Measurements from ENCODE around the gene RAPGEF4.

RAPGEF4 gene

DNA sequence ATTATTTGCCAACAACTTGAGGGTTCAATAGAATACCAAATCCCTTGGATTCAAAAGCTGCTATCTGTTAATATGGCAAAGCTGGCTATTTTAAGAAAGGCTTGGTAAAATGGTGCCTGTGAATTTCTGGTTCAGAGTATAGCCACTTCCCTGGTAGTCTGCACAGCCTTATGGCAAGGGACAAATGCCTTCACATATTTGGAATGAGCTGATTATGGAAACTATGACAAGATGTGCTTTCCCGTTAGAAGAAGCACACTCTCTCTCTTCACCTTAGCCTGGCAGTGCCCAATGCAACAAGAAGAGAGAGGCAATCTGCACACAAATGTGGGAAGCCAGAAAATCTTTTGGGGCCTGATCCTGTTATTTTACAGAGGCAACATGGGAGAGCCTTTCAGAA lies 292.5 kb downstream of the RAPGEF4 start:
- H3K4me3 ChIP-seq (ENCODE audit: low read depth, low read length) = no peak overlapping the region
- TF ChIP-seq CTCF (IDR thresholded peaks at IDR 0.05; ENCODE audit: insufficient read depth, low read depth, low read length, missing control alignments) = no peak
- no peak for DNase-seq (ENCODE audit: low read depth)

DNA sequence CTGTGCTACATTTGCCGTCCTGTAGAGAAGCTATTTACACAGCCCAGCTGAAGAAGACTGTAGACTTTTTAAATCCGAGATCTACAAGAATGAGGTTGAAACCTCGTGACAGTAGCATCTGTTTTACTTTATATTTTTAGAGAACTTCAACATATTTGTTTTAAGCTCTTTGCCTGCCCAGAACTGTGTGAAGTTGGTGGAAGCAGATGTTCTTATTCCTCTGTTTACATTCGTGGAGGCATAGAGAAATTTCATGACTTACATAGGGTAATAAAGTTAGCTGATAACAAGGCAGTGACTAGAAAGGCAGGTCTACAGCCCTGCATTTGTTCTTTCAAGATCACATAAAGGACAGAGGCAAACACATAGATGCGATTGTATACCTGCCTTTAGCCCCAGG lies 293.0 kb downstream of the RAPGEF4 start:
- DNase-seq (ENCODE audit: low read depth) = no peak
- no peak for TF ChIP-seq CTCF (IDR thresholded peaks at IDR 0.05; ENCODE audit: insufficient read depth, low read depth, low read length, missing control alignments)
- H3K4me3 ChIP-seq (ENCODE audit: low read depth, low read length) = no peak overlapping the region

- no peak for DNase-seq (ENCODE audit: low read depth)
- no peak for TF ChIP-seq CTCF (IDR thresholded peaks at IDR 0.05; ENCODE audit: insufficient read depth, low read depth, low read length, missing control alignments)
- no peak overlapping the region for H3K4me3 ChIP-seq (ENCODE audit: low read depth, low read length)
Measured at GRCh38 chr2:173030561-173031490, 295.2 kb downstream of the RAPGEF4 start.

DNA sequence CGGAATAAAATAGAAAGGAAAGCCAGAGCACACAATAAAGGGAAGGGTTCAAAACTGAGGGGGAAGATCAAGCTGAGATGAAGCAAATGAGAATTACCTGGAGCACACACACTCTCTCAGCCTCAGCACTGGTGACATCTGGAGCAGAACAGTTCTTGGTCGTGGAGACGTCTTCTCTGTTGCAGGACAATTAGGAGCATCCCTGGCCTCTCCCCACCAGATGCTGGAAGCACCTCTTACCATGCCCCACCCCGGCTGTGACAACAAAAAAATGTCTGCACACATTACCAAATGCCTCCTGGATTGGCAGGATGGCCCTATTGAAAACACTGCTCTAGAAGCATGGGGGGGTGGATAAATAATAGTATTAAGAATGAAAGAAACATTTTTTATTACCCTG lies 296.4 kb downstream of the RAPGEF4 start:
- no peak overlapping the region for H3K4me3 ChIP-seq (ENCODE audit: low read depth, low read length)
- no peak for TF ChIP-seq CTCF (IDR thresholded peaks at IDR 0.05; ENCODE audit: insufficient read depth, low read depth, low read length, missing control alignments)
- DNase-seq (ENCODE audit: low read depth) = no peak

DNA sequence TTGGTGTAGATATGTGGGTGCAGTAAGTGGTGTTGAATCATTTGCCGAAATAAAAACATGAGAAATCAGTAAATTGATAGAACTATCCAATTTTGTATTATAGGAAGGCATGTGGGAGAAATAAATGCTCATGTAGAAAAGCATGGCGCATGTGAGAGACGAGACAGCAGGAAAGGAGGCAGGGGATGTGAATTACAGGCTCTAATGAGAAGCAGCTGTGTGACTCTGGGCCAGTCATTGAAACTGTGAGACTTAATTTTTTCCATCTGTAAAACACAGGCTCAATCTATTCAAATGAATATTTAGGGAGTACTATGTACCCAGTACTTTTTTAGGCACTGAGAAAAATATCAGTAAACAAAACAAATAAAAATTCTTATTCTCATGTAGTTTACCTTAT lies 297.4 kb downstream of the RAPGEF4 start:
- DNase-seq (ENCODE audit: low read depth) = no peak
- no peak overlapping the region for H3K4me3 ChIP-seq (ENCODE audit: low read depth, low read length)
- no peak for TF ChIP-seq CTCF (IDR thresholded peaks at IDR 0.05; ENCODE audit: insufficient read depth, low read depth, low read length, missing control alignments)

GRCh38 chr2:173034143-173034542 lies 298.5 kb downstream of the RAPGEF4 start:
- H3K4me3 ChIP-seq (ENCODE audit: low read depth, low read length) = no peak overlapping the region

More at GRCh38 chr2:173034143-173034542, 298.5 kb downstream of the RAPGEF4 start:
- no peak for TF ChIP-seq CTCF (IDR thresholded peaks at IDR 0.05; ENCODE audit: insufficient read depth, low read depth, low read length, missing control alignments)
- DNase-seq (ENCODE audit: low read depth) = no peak
